ENCODE data around the gene CYP1B1.

DNA sequence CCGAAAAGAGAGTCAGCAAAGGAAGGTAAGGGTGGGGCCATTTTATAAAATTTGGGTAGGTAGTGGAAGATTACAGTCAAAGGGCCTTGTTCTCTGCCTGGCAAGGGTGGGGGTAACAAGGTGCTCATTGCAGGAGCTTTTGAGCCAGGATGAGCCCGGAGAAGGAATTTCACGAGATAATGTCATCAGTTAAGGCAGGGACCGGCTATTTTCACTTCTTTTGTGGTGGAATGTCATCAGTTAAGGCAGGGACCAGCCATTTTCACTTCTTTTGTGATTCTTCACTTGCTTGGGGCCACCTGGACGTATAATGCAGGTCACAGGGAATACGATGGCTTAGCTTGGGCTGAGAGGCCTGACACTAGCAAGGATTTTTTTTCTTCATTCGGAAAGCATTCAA is 58.1 kb downstream of the CYP1B1 start:
- TF ChIP-seq, protein P1, sequence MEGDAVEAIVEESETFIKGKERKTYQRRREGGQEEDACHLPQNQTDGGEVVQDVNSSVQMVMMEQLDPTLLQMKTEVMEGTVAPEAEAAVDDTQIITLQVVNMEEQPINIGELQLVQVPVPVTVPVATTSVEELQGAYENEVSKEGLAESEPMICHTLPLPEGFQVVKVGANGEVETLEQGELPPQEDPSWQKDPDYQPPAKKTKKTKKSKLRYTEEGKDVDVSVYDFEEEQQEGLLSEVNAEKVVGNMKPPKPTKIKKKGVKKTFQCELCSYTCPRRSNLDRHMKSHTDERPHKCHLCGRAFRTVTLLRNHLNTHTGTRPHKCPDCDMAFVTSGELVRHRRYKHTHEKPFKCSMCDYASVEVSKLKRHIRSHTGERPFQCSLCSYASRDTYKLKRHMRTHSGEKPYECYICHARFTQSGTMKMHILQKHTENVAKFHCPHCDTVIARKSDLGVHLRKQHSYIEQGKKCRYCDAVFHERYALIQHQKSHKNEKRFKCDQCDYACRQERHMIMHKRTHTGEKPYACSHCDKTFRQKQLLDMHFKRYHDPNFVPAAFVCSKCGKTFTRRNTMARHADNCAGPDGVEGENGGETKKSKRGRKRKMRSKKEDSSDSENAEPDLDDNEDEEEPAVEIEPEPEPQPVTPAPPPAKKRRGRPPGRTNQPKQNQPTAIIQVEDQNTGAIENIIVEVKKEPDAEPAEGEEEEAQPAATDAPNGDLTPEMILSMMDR (IDR thresholded peaks at IDR 0.05), result no peak
- no peak for TF ChIP-seq POLR2AphosphoS5 (IDR thresholded peaks at IDR 0.05)
- no peak for TF ChIP-seq EP300 (IDR thresholded peaks at IDR 0.05)

All from upper lobe of left lung (tissue), 4 donors.